Psoas muscle (tissue), 8 donors: Measurements from ENCODE around the gene PDIA2. TPM values are rescaled to one million over a fixed set of nuclear protein-coding genes. Genes with fewer than 3 reads are reported as not detected.

ENCODE experiments used
- ATAC-seq, 4 donors: fragments of 200-7000 bp; cut with Tn5 transposase; one replicate each; pipeline ENCODE4 v1.9.1; 2020; ENCODE audit warnings: moderate library complexity in 3 of 4, mild to moderate bottlenecking in 2 of 4
- DNase-seq, 2 donors: peaks; one replicate each; pipeline ENCODE4 v3.0.0-alpha.2; 2020
- H3K27ac ChIP-seq: fragments of 200-600 bp; one replicate; pipeline ENCODE4 v1.8.0; 2022
- H3K27me3 ChIP-seq, 3 donors: fragments of 200-600 bp in 1 of 3; one replicate each; pipeline versions ENCODE4 v1.6.1 to v1.8.0; 2013 to 2022; ENCODE audit warnings: low read length in 2 of 3, mild to moderate bottlenecking in 2 of 3, moderate library complexity in 1 of 3; ENCODE audit not compliant: insufficient read depth in 3 of 3
- H3K36me3 ChIP-seq, 2 donors: fragments of 200-600 bp in 1 of 2; one replicate each; pipeline versions ENCODE4 v1.6.1 to v1.8.0; 2013 to 2022; ENCODE audit warnings: low read depth in 1 of 2, mild to moderate bottlenecking in 1 of 2, moderate library complexity in 1 of 2; ENCODE audit not compliant: insufficient read depth in 1 of 2
- H3K4me1 ChIP-seq: fragments of 200-600 bp; one replicate; pipeline ENCODE4 v1.8.0; 2022
- H3K4me3 ChIP-seq: fragments of 200-600 bp; one replicate; pipeline ENCODE4 v1.8.0; 2022; ENCODE audit warnings: mild to moderate bottlenecking
- H3K9me3 ChIP-seq: fragments of 200-600 bp; one replicate; pipeline ENCODE4 v1.8.0; 2022
- CTCF ChIP-seq: fragments of 200-600 bp; IDR thresholded peaks from one replicate; pipeline ENCODE4 v1.8.0; 2022; ENCODE audit warnings: antibody characterized with exemption
- WGBS, 3 donors: extraction: QIAGEN DNeasy Blood & Tissue Kit; methylation state at CpG; one replicate each; pipeline versions ENCODE4 v1.1.6 to v1.1.7; 2013; 5-methylcytosine and 5-hydroxymethylcytosine counted together
- intact Hi-C, 2 donors: fragments of 100-400 bp; cut with DNase I; formaldehyde crosslinking; loops; one replicate each; pipeline versions ENCODE4 v1.11.0 to v1.14.2; 2022
- polyA plus RNA-seq, 3 donors: library from polyadenylated mRNA; stranded (reverse); fragments of 200-250 nt; gene quantifications; one replicate each; pipeline ENCODE4 v1.2.3, GENCODE V29; 2013
- total RNA-seq, 4 donors: library from RNA; stranded (reverse); fragmentation: NEBNext Ultra II Directional in 2 of 4; extraction: Animal tissue kit (Norgen Biotek cat#: 25700) in 2 of 4; gene quantifications; one replicate each; pipeline versions ENCODE4 v1.2.1 to v1.2.4, GENCODE V29; 2021 to 2023
- donor health status: healthy with polysubstance abuse.
- donor health status: DM: no; HTN: no; CAD: no; lungs with moderate emphysema.
- donor health status: Bipolar disorder and iron deficiency.
- donor health status: healthy.
- donor health status: DM: yes; HTN: yes; CAD: no.
- donor health status: DM: no; HTN: no; CAD: no.
- donor health status: DM: no; HTN: no; CAD: no.
- donor health status: DM: yes; HTN: yes; CAD: no.

PDIA2 gene
- total and polyA plus RNA-seq, 7 donors: 0.08 to 0.90 (median 0.14) TPM; not detected in 4

- no peak for TF ChIP-seq CTCF
- peak overlapping the region; percentile 66 for H3K4me3 ChIP-seq
- WGBS, 3 donors: 68 to 74% (median 70%) methylated on average over 18 to 20 of the region's 20 CpGs
- peaks cover 10% of the 10 kb centered on the region for H3K4me1 ChIP-seq
- peaks cover 0 to 37% (median 31%) of the 10 kb centered on the region in 3 donors for H3K27me3 ChIP-seq
- no peak for DNase-seq
- intact Hi-C loops: no loop called here
- peak; percentile 17 to 62 (median 46) for ATAC-seq
- H3K9me3 ChIP-seq: no peaks in the 10 kb centered on the region
- H3K36me3 ChIP-seq: no peaks in the 10 kb centered on the region
- H3K27ac ChIP-seq: no peak overlapping the region
Measured at GRCh38 chr16:276426-277077, 6.4 kb upstream of the PDIA2 start.

- Histone ChIP-seq H3K9me3 (no peaks in the 10 kb centered on the region), H3K4me1 (peaks cover 10% of the 10 kb centered on the region), H3K27me3 (peaks cover 0 to 47% (median 25%) of the 10 kb centered on the region in 3 donors), H3K36me3 (no peaks in the 10 kb centered on the region), H3K4me3 (no peak overlapping the region), H3K27ac (no peak overlapping the region)
- ATAC-seq: peak in 2 of 4 donors; percentile 19 to 21
- 55 to 63% (median 62%) methylated on average over 6 of the region's 6 CpGs for WGBS, 3 donors
- intact Hi-C loops: no loop called here
- no peak for TF ChIP-seq CTCF
- DNase-seq: no peak
Measured at GRCh38 chr16:278863-279366, 4.0 kb upstream of the PDIA2 start.

- H3K9me3 ChIP-seq: no peaks in the 10 kb centered on the region
- TF ChIP-seq CTCF: no peak
- peaks cover 10% of the 10 kb centered on the region for H3K4me1 ChIP-seq
- no peak for ATAC-seq
- no peaks in the 10 kb centered on the region for H3K36me3 ChIP-seq
- WGBS, 3 donors: 74 to 93% (median 77%) methylated on average over 6 to 7 of the region's 7 CpGs
- no peak overlapping the region for H3K27ac ChIP-seq
- DNase-seq: no peak
- H3K27me3 ChIP-seq: peaks cover 0 to 41% (median 23%) of the 10 kb centered on the region in 3 donors
- no peak overlapping the region for H3K4me3 ChIP-seq
- intact Hi-C loops: no loop called here
Measured at GRCh38 chr16:279531-279930, 3.4 kb upstream of the PDIA2 start.

GRCh38 chr16:280005-280460 is 2.9 kb upstream of the PDIA2 start:
- Histone ChIP-seq H3K4me1 (peaks cover 8% of the 10 kb centered on the region), H3K27me3 (peaks cover 0 to 36% (median 19%) of the 10 kb centered on the region in 3 donors), H3K9me3 (no peaks in the 10 kb centered on the region), H3K4me3 (peak overlapping the region; percentile 46), H3K36me3 (no peaks in the 10 kb centered on the region), H3K27ac (no peak overlapping the region)
- no peak for TF ChIP-seq CTCF
- intact Hi-C loops: no loop called here
- no peak for ATAC-seq
- 7 to 18% (median 7%) methylated on average over 18 to 47 of the region's 47 CpGs for WGBS, 3 donors
- peak in 1 of 2 donors; percentile 40 for DNase-seq
